Testis (tissue), 3 donors: ENCODE data around the gene SUSD2. TPM values are rescaled to one million over a fixed set of nuclear protein-coding genes. Genes with fewer than 3 reads are reported as not detected.
"Not testable (repeated sequence)": the region's sequence is repeated elsewhere in the genome, so short reads cannot be mapped to it uniquely, and the experiment has no call there.

ENCODE experiments used
- DNase-seq: peaks from one replicate; pipeline ENCODE4 v3.0.0-alpha.2; 2019
- H3K27ac ChIP-seq, 2 donors: fragments of 200-600 bp; sonication (generic); one replicate each; pipeline ENCODE4 v1.5.1; 2019
- H3K27me3 ChIP-seq: fragments of 200-600 bp; sonication (generic); one replicate; pipeline ENCODE4 v1.5.1; 2019
- H3K36me3 ChIP-seq: fragments of 200-600 bp; sonication (generic); one replicate; pipeline ENCODE4 v1.5.1; 2017; ENCODE audit warnings: low read depth; ENCODE audit errors: missing control alignments
- H3K4me1 ChIP-seq: fragments of 200-600 bp; sonication (generic); one replicate; pipeline ENCODE4 v1.5.1; 2019
- H3K4me3 ChIP-seq, 2 donors: fragments of 200-600 bp; sonication (generic); one replicate each; pipeline ENCODE4 v1.5.1; 2017 to 2019
- H3K9me3 ChIP-seq: fragments of 200-600 bp; sonication (generic); one replicate; pipeline ENCODE4 v1.5.1; 2017
- CTCF ChIP-seq, 3 experiments: fragments of 450-650 bp in 2 of 3; fragments of 200-600 bp in 1 of 3; sonication (generic) in 1 of 3; IDR thresholded peaks; one replicate each; pipeline ENCODE4 v1.5.1; 2016 to 2019; ENCODE audit warnings: antibody characterized with exemption in 3 of 3, mild to moderate bottlenecking in 2 of 3, moderate library complexity in 1 of 3
- POLR2A ChIP-seq: fragments of 450-650 bp; IDR thresholded peaks from one replicate; pipeline ENCODE4 v1.6.1; 2017; ENCODE audit warnings: antibody characterized with exemption, mild to moderate bottlenecking, moderate library complexity
- WGBS, 2 donors: methylation state at CpG; one replicate each; pipeline ENCODE4 v1.1.5; 2018; 5-methylcytosine and 5-hydroxymethylcytosine counted together
- intact Hi-C: fragments of 100-400 bp; cut with DNase I; formaldehyde crosslinking; loops from one replicate; pipeline ENCODE4 v1.15.1; 2023; ENCODE audit warnings: low total_unique reads
- polyA plus RNA-seq: library from polyadenylated mRNA; stranded (reverse); fragments of 350-450 nt; fragmentation: Illumina TruSeq; extraction: RNeasy Lipid Tissue Mini Kit (QIAGEN cat#74804); gene quantifications from one replicate; pipeline ENCODE4 v1.2.3, GENCODE V29; 2014; ENCODE audit warnings: low read depth, low replicate concordance; ENCODE audit not compliant: insufficient read depth
- total RNA-seq, 2 donors: library from RNA; depleted of rRNA; stranded (reverse); fragments of >200 nt; gene quantifications; one replicate each; pipeline ENCODE4 v1.2.3, GENCODE V29; 2016

The SUSD2 gene
- total and polyA plus RNA-seq, 3 donors from 2014 or later = 5.3 to 11.9 (median 5.7) TPM

GRCh38 chr22:24232725-24233124, 51.4 kb downstream of the SUSD2 start:
- no peaks in the 10 kb centered on the region for H3K4me1 ChIP-seq
- H3K27me3 ChIP-seq = no peaks in the 10 kb centered on the region
- TF ChIP-seq POLR2A (no peak), CTCF (IDR thresholded peaks at IDR 0.05) (no peak)
- no peak for DNase-seq
- no peaks in the 10 kb centered on the region for H3K9me3 ChIP-seq
- no peak overlapping the region for H3K4me3 ChIP-seq
- H3K27ac ChIP-seq = no peak overlapping the region
- no peaks in the 10 kb centered on the region for H3K36me3 ChIP-seq
- 66 to 86% methylated on average over 4 to 15 of the region's 15 CpGs for WGBS, 2 donors
- intact Hi-C loops = no loop called here

- no peak for DNase-seq
- WGBS, 2 donors = 75 to 87% methylated on average over 2 to 13 of the region's 13 CpGs
- intact Hi-C loops = no loop called here
- Histone ChIP-seq H3K27me3 (no peaks in the 10 kb centered on the region), H3K4me3 (no peak overlapping the region), H3K4me1 (no peaks in the 10 kb centered on the region), H3K27ac (no peak overlapping the region), H3K9me3 (no peaks in the 10 kb centered on the region), H3K36me3 (no peaks in the 10 kb centered on the region)
- no peak for TF ChIP-seq POLR2A
- TF ChIP-seq CTCF (IDR thresholded peaks at IDR 0.05) = no peak
Observed at GRCh38 chr22:24233235-24233634, 51.9 kb downstream of the SUSD2 start.

GRCh38 chr22:24233816-24234215, 52.5 kb downstream of the SUSD2 start:
- TF ChIP-seq POLR2A (no peak), CTCF (IDR thresholded peaks at IDR 0.05) (no peak)
- no peak for DNase-seq
- no peak overlapping the region for H3K27ac ChIP-seq
- no peaks in the 10 kb centered on the region for H3K4me1 ChIP-seq
- H3K9me3 ChIP-seq = no peaks in the 10 kb centered on the region
- no peaks in the 10 kb centered on the region for H3K36me3 ChIP-seq
- intact Hi-C loops = no loop called here
- no peaks in the 10 kb centered on the region for H3K27me3 ChIP-seq
- H3K4me3 ChIP-seq = no peak overlapping the region
- 87 to 97% methylated on average over 3 to 14 of the region's 14 CpGs for WGBS, 2 donors

- no peaks in the 10 kb centered on the region for H3K36me3 ChIP-seq
- no peak overlapping the region for H3K4me3 ChIP-seq
- intact Hi-C loops = no loop called here
- H3K9me3 ChIP-seq = no peaks in the 10 kb centered on the region
- H3K27me3 ChIP-seq = no peaks in the 10 kb centered on the region
- no peak for DNase-seq
- 87 to 100% methylated on average over 4 of the region's 4 CpGs for WGBS, 2 donors
- H3K27ac ChIP-seq = no peak overlapping the region
- no peaks in the 10 kb centered on the region for H3K4me1 ChIP-seq
- TF ChIP-seq CTCF (IDR thresholded peaks at IDR 0.05) = no peak
- TF ChIP-seq POLR2A = no peak
Observed at GRCh38 chr22:24235315-24235714, 54.0 kb downstream of the SUSD2 start.

GRCh38 chr22:24236656-24237055, 55.4 kb downstream of the SUSD2 start:
- 81 to 87% methylated on average over 4 of the region's 4 CpGs for WGBS, 2 donors
- Histone ChIP-seq H3K27ac (no peak overlapping the region), H3K36me3 (no peaks in the 10 kb centered on the region), H3K27me3 (no peaks in the 10 kb centered on the region), H3K4me3 (no peak overlapping the region), H3K9me3 (no peaks in the 10 kb centered on the region), H3K4me1 (no peaks in the 10 kb centered on the region)
- intact Hi-C loops = no loop called here
- no peak for DNase-seq
- TF ChIP-seq POLR2A (no peak), CTCF (IDR thresholded peaks at IDR 0.05) (no peak)

- H3K27ac ChIP-seq, intact Hi-C loops, H3K27me3 ChIP-seq, H3K4me3 ChIP-seq, DNase-seq, H3K4me1 ChIP-seq, H3K9me3 ChIP-seq, H3K36me3 ChIP-seq: not testable (repeated sequence)
- 97 to 98% methylated on average over 12 to 13 of the region's 13 CpGs for WGBS, 2 donors
Observed at GRCh38 chr22:24238101-24238694, 56.9 kb downstream of the SUSD2 start.
